LNCAP (cell line): ENCODE measurements around the gene ANKRD11.

Experiments
- CTCF ChIP-seq: fragments of 450-650 bp; IDR thresholded peaks from 2 replicates; pipeline ENCODE4 v1.5.1; 2017; ENCODE audit warnings: mild to moderate bottlenecking

The ANKRD11 gene

GRCh38 chr16:89274561-89275283, 215.6 kb downstream of the ANKRD11 start:
- no peak for TF ChIP-seq CTCF

DNA sequence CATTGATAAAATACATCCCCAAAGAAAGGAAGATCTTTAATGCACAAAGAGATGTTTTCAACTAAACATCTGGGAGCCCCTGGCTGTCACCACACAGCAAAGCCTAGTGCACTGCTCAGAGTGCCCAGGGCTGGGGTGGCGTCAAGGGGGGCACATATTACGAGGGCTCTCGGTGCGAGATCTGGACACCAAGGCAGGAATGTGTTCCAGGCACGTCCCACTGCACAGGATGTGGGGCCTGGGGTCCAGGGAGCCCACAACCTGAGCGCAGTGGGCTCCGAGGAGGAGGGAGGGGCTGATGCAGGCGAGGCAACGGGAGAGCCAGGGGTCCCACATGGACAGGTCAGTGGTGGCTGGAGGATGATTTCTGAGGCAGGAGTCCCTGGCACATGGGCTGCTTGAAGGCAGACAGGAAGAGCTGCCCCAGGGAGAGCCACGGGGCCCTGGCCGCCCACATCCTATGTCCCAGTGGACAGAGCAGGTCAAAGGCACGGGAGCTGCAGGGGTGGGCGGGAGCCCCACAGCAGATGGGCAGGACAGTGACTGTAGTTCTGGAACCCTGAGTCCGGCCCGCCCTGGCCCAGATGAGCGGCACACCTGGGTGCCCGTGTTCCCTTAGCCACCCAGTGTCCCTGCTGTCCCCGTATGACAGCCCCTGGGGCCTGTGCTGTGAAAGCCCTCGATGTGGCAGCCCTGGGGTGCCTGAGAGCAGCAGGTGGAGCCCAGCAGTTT, 216.5 kb downstream of the ANKRD11 start:
- TF ChIP-seq CTCF: no peak

GRCh38 chr16:89272631-89273030, 217.7 kb downstream of the ANKRD11 start:
- TF ChIP-seq CTCF: no peak

GRCh38 chr16:89270666-89271345, 219.6 kb downstream of the ANKRD11 start:
- TF ChIP-seq CTCF: no peak

DNA sequence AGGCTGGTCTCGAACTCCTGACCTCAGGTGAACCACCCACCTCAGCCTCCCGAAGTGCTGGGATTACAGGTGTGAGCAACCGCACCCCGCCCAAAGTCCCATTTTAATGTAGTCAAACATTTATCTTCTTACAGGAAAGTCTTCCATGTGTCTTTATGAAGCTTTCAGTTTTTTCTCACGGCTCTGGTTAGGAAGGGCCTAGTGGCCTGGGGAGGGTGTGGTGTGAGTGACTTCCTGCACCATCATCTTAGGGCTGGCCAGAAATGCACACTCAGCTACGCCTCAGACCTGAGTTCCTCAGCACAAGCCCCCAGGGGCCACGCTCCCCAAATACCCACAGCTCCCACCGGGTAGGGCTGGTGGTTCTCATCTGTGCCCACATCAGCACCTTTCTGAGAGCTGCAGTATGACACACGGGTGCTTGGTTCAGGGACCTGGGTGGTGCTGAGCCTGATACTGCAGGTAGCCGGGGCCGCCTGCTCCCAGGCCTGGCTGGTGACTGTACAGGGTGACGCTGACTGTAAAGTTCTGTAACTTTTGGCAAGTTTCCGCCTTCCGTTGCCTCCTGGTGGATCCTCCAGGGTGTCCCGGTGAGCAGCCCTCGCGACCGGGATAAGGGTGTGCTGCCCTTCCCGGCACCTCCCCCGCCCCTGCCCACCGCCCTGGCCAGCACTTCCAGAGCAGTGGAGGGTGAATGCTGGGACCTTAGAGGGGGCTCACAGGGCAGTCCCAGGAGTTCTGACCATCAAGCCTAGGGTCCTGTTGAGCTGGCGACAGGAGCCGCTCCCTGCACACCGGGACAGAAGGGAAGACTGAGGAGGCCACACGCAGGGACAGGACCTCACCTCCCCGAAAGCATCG, 220.3 kb downstream of the ANKRD11 start:
- no peak for TF ChIP-seq CTCF

DNA sequence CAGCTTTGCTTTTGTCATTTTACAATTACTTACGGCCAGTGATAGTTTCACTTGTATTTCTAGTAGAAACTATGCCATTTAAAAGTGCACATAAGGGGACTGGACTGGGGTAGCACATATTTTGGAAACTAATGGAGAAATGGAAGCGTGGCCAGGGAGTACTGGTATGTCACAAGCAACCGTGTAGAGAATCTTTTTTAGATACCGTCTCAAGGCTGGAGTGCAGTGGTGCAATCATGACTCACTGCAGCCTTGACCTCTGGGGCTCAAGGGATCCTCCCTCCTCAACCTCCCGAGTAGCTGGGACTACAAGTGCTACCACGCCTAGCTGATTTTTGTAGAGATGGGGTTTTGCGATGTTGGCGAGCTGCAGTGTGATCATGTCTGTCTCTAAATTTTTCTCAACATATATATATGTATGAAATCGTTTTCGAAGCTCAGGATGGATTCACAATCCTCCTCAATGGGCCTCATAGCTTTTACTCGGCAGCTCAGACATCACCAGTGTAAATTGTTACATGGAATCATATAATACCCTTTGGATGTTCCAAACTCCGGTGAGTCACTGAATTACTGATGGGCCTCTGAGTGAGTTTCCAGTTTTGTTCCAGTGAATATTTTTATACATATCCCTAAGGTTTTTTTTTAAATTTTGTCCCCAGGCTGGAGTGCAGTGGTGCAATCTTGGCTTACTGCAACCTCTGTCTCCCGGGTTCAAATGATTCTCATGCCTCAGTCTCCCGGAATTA, 221.2 kb downstream of the ANKRD11 start:
- TF ChIP-seq CTCF: no peak
